B cell (primary cell): Measurements from ENCODE around the gene ESYT3.

ENCODE experiments used
- EZH2 ChIP-seq: IDR thresholded peaks from 2 replicates; pipeline ENCODE4 v1.6.1; 2012; ENCODE audit warnings: borderline replicate concordance, low read depth, mild to moderate bottlenecking, moderate library complexity, low read length; ENCODE audit not compliant: insufficient read depth, poor library complexity, severe bottlenecking
- TF ChIP-seq, protein P1 (sequence below): fragments of 200-600 bp; IDR thresholded peaks from one replicate; pipeline ENCODE4 v1.8.0; 2022; ENCODE audit warnings: antibody characterized with exemption, mild to moderate bottlenecking

DNA sequence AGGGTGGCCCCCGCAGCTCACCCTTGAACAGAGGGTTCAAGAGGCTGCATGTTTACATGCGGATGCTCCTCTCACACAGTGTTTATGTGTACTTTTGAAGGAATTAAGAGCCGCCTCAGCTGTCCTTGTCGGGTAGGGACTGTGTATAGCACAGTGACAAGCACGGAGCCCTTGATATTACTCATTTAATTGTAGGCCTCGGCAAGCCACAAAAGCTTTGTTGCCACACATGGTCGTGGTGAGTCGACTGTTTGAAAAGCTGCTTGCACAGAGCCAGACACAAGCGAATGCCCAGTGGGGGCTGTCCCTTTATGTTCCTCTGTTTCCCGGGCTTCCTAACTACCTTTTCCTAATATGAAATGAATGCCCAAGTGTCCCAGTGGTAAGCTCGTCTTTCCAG is 4.5 kb downstream of the ESYT3 start:
- no peak for TF ChIP-seq EZH2
- TF ChIP-seq, protein P1, sequence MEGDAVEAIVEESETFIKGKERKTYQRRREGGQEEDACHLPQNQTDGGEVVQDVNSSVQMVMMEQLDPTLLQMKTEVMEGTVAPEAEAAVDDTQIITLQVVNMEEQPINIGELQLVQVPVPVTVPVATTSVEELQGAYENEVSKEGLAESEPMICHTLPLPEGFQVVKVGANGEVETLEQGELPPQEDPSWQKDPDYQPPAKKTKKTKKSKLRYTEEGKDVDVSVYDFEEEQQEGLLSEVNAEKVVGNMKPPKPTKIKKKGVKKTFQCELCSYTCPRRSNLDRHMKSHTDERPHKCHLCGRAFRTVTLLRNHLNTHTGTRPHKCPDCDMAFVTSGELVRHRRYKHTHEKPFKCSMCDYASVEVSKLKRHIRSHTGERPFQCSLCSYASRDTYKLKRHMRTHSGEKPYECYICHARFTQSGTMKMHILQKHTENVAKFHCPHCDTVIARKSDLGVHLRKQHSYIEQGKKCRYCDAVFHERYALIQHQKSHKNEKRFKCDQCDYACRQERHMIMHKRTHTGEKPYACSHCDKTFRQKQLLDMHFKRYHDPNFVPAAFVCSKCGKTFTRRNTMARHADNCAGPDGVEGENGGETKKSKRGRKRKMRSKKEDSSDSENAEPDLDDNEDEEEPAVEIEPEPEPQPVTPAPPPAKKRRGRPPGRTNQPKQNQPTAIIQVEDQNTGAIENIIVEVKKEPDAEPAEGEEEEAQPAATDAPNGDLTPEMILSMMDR, result no peak
